Right lobe of liver (tissue), 6 donors: ENCODE measurements around the gene HCAR2. TPM values are rescaled to one million over a fixed set of nuclear protein-coding genes. Genes with fewer than 3 reads are reported as not detected.

ENCODE experiments used
- ATAC-seq, 4 donors: fragments of 200-7000 bp; cut with Tn5 transposase; one replicate each; pipeline ENCODE4 v1.9.1; 2020; ENCODE audit warnings: mild to moderate bottlenecking in 4 of 4, moderate library complexity in 4 of 4
- DNase-seq, 3 donors: peaks; one replicate each; pipeline ENCODE4 v3.0.0-alpha.2; 2020
- H3K27ac ChIP-seq, 3 donors: fragments of 200-600 bp; one replicate each; pipeline ENCODE4 v1.8.0; 2022
- H3K27me3 ChIP-seq, 2 donors: fragments of 200-600 bp; one replicate each; pipeline ENCODE4 v1.8.0; 2022
- H3K36me3 ChIP-seq, 4 donors: fragments of 200-600 bp; sonication (generic) in 1 of 4; one replicate each; pipeline versions ENCODE4 v1.5.1 to v1.8.0; 2017 to 2022; ENCODE audit warnings: control low read depth in 1 of 4
- H3K4me1 ChIP-seq, 4 donors: fragments of 200-600 bp; sonication (generic) in 1 of 4; one replicate each; pipeline versions ENCODE4 v1.5.1 to v1.8.0; 2017 to 2022; ENCODE audit warnings: control low read depth in 1 of 4
- H3K4me3 ChIP-seq, 3 donors: fragments of 200-600 bp; one replicate each; pipeline ENCODE4 v1.8.0; 2022
- H3K9me3 ChIP-seq, 4 donors: fragments of 200-600 bp; sonication (generic) in 1 of 4; one replicate each; pipeline versions ENCODE4 v1.5.1 to v1.8.0; 2017 to 2022; ENCODE audit warnings: control low read depth in 1 of 4
- CTCF ChIP-seq, 4 donors: fragments of 200-600 bp in 3 of 4; fragments of 450-650 bp in 1 of 4; IDR thresholded peaks; one replicate each; pipeline versions ENCODE4 v1.5.1 to v1.8.0; 2016 to 2022; ENCODE audit warnings: antibody characterized with exemption in 4 of 4, mild to moderate bottlenecking in 2 of 4
- POLR2A ChIP-seq: fragments of 450-650 bp; IDR thresholded peaks from one replicate; pipeline ENCODE4 v1.6.1; 2017; ENCODE audit warnings: antibody characterized with exemption, mild to moderate bottlenecking
- WGBS: methylation state at CpG from one replicate; pipeline ENCODE4 v1.1.6; 2018; ENCODE audit warnings: low coverage, low lambda C conversion rate; ENCODE audit not compliant: insufficient coverage; ENCODE audit errors: missing lambda C conversion rate; 5-methylcytosine and 5-hydroxymethylcytosine counted together
- intact Hi-C, 2 donors: fragments of 100-400 bp; cut with DNase I; formaldehyde crosslinking; loops; one replicate each; pipeline versions ENCODE4 v1.11.2 to v1.14.1; 2022
- total RNA-seq, 6 experiments: library from RNA; depleted of rRNA in 2 of 6; stranded (reverse); fragments of >200 nt in 2 of 6; fragmentation: NEBNext Ultra II Directional in 3 of 6; extraction: Animal tissue kit (Norgen Biotek cat#: 25700) in 3 of 6; gene quantifications; one replicate each; pipeline versions ENCODE4 v1.1.0 to v1.2.4, GENCODE V29; 2016 to 2023
- donor health status: DM: no; HTN: yes; CAD: no.
- donor health status: DM: no; HTN: no; CAD: no.
- donor health status: DM: no; HTN: no; CAD: no.
- donor health status: DM: no; HTN: yes; CAD: no.
- donor health status: DM: no; HTN: yes; CAD: no.

HCAR2 gene
- total RNA-seq, 6 experiments from 2014 or later = 0.14 to 4.5 (median 0.41) TPM; not detected in 2

GRCh38 chr12:122747224-122748135 is 44.3 kb upstream of the HCAR2 start:
- TF ChIP-seq POLR2A = no peak
- no peak for TF ChIP-seq CTCF (IDR thresholded peaks at IDR 0.05)
- peak in 1 of 3 donors; percentile 23 for DNase-seq
- Histone ChIP-seq H3K4me3 (no peak overlapping the region), H3K36me3 (no peaks in the 10 kb centered on the region), H3K27ac (no peak overlapping the region), H3K9me3 (no peaks in the 10 kb centered on the region), H3K4me1 (no peaks in the 10 kb centered on the region), H3K27me3 (no peaks in the 10 kb centered on the region)
- 51% methylated on average over 9 of the region's 9 CpGs for WGBS
- peak in 1 of 4 donors; percentile 42 for ATAC-seq
- intact Hi-C loops = no loop called here

- Histone ChIP-seq H3K27me3 (no peaks in the 10 kb centered on the region), H3K9me3 (no peaks in the 10 kb centered on the region), H3K4me3 (no peak overlapping the region), H3K36me3 (no peaks in the 10 kb centered on the region), H3K4me1 (no peaks in the 10 kb centered on the region), H3K27ac (no peak overlapping the region)
- ATAC-seq = peak; percentile 42 to 68 (median 56)
- intact Hi-C loops = no loop called here
- WGBS = 68% methylated on average over 7 of the region's 7 CpGs
- no peak for TF ChIP-seq POLR2A
- no peak for TF ChIP-seq CTCF (IDR thresholded peaks at IDR 0.05)
- DNase-seq = peak; percentile 55 to 63 (median 62)
These were observed 40.9 kb upstream of the HCAR2 start for GRCh38 chr12:122743895-122744525.

GRCh38 chr12:122740351-122740750 is 37.2 kb upstream of the HCAR2 start:
- intact Hi-C loops = no loop called here
- TF ChIP-seq POLR2A = no peak
- TF ChIP-seq CTCF (IDR thresholded peaks at IDR 0.05) = no peak
- no peaks in the 10 kb centered on the region for H3K36me3 ChIP-seq
- no peak overlapping the region for H3K27ac ChIP-seq
- peak in 1 of 3 donors; percentile 15 for DNase-seq
- H3K4me1 ChIP-seq = no peaks in the 10 kb centered on the region
- H3K9me3 ChIP-seq = no peaks in the 10 kb centered on the region
- H3K4me3 ChIP-seq = no peak overlapping the region
- H3K27me3 ChIP-seq = no peaks in the 10 kb centered on the region
- ATAC-seq = no peak
- 83% methylated on average over 4 of the region's 7 CpGs for WGBS

GRCh38 chr12:122738571-122738970 is 35.4 kb upstream of the HCAR2 start:
- ATAC-seq = no peak
- TF ChIP-seq CTCF (IDR thresholded peaks at IDR 0.05) (no peak), POLR2A (no peak)
- H3K27me3 ChIP-seq = no peaks in the 10 kb centered on the region
- H3K4me3 ChIP-seq = no peak overlapping the region
- no peaks in the 10 kb centered on the region for H3K36me3 ChIP-seq
- DNase-seq = peak in 1 of 3 donors; percentile 21
- H3K27ac ChIP-seq = no peak overlapping the region
- 78% methylated on average over 7 of the region's 7 CpGs for WGBS
- no peaks in the 10 kb centered on the region for H3K9me3 ChIP-seq
- no peaks in the 10 kb centered on the region for H3K4me1 ChIP-seq
- intact Hi-C loops = no loop called here
